Limb (tissue), 2 donors: ENCODE results near the gene ZNRF1.
"Not testable (repeated sequence)": the region's sequence is repeated elsewhere in the genome, so short reads cannot be mapped to it uniquely, and the experiment has no call there.

Source experiments
- DNase-seq, 2 donors: peaks; one replicate each; pipeline ENCODE4 v3.0.0-alpha.2; 2016; ENCODE audit errors: extremely low spot score in 2 of 2

Gene ZNRF1

GRCh38 chr16:75075688-75076268 is 77.0 kb downstream of the ZNRF1 start:
- DNase-seq = no peak

GRCh38 chr16:75078886-75079285 is 80.1 kb downstream of the ZNRF1 start:
- DNase-seq = no peak

GRCh38 chr16:75079346-75079926 is 80.6 kb downstream of the ZNRF1 start:
- no peak for DNase-seq

- DNase-seq = no peak
These were observed 81.6 kb downstream of the ZNRF1 start for GRCh38 chr16:75080205-75081029.

GRCh38 chr16:75081179-75081859 is 82.5 kb downstream of the ZNRF1 start:
- DNase-seq = no peak

- no peak for DNase-seq
These were observed 85.0 kb downstream of the ZNRF1 start for GRCh38 chr16:75083813-75084212.

- DNase-seq = no peak
These were observed 86.7 kb downstream of the ZNRF1 start for GRCh38 chr16:75085556-75085955.

GRCh38 chr16:75086281-75086680 is 87.5 kb downstream of the ZNRF1 start:
- no peak for DNase-seq

- DNase-seq = no peak
These were observed 88.0 kb downstream of the ZNRF1 start for GRCh38 chr16:75086688-75087374.

- peak in 1 of 2 donors; percentile 60 for DNase-seq
These were observed 88.7 kb downstream of the ZNRF1 start for GRCh38 chr16:75087375-75087979.

GRCh38 chr16:75088216-75088615 is 89.4 kb downstream of the ZNRF1 start:
- no peak for DNase-seq

- no peak for DNase-seq
These were observed 90.1 kb downstream of the ZNRF1 start for GRCh38 chr16:75088934-75089333.

GRCh38 chr16:75089486-75090202 is 90.8 kb downstream of the ZNRF1 start:
- DNase-seq = no peak

GRCh38 chr16:75090899-75091298 is 92.1 kb downstream of the ZNRF1 start:
- not testable (repeated sequence) for DNase-seq

GRCh38 chr16:75091619-75092018 is 92.8 kb downstream of the ZNRF1 start:
- not testable (repeated sequence) for DNase-seq

GRCh38 chr16:75092777-75093176 is 94.0 kb downstream of the ZNRF1 start:
- no peak for DNase-seq

- no peak for DNase-seq
These were observed 95.0 kb downstream of the ZNRF1 start for GRCh38 chr16:75093598-75094540.

GRCh38 chr16:75095204-75095621 is 96.4 kb downstream of the ZNRF1 start:
- no peak for DNase-seq

GRCh38 chr16:75096656-75097055 is 97.8 kb downstream of the ZNRF1 start:
- DNase-seq = peak in 1 of 2 donors; percentile 68
